Measurements from ENCODE around the gene CYTH4.

CYTH4 gene

GRCh38 chr22:37275622-37276021 lies 6.7 kb upstream of the CYTH4 start:
- Histone ChIP-seq H3K27me3 (replicated peaks in 2 of 5; ENCODE audit: control insufficient read depth in 4 of 5, insufficient read depth in 5 of 5, low read length in 4 of 5) (no peaks in the 10 kb centered on the region), H3K36me3 (ENCODE audit: control insufficient read depth in 4 of 4, insufficient read depth in 4 of 4, low read length in 3 of 4) (no peaks in the 10 kb centered on the region), H3K4me3 (ENCODE audit: control insufficient read depth in 1 of 7, extremely low read depth in 1 of 7, insufficient read depth in 4 of 7, low read depth in 2 of 7, low read length in 6 of 7) (no peak overlapping the region), H3K4me1 (ENCODE audit: control extremely low read depth in 1 of 4, control insufficient read depth in 4 of 4, insufficient read depth in 4 of 4, low read length in 3 of 4) (peaks cover 24 to 93% (median 67%) of the 10 kb centered on the region in 4 experiments), H3K9me3 (ENCODE audit: control extremely low read depth in 1 of 5, control insufficient read depth in 4 of 5, insufficient read depth in 2 of 5, low read depth in 1 of 5, low read length in 4 of 5) (no peaks in the 10 kb centered on the region), H3K27ac (ENCODE audit: insufficient read depth in 1 of 2, low read depth in 1 of 2, low read length in 2 of 2, poor library complexity in 1 of 2, severe bottlenecking in 2 of 2) (no peak overlapping the region)
- WGBS (ENCODE audit: insufficient coverage): 67% methylated on average over 4 of the region's 5 CpGs
- DNase-seq: no peak
- CTCF ChIA-PET: interaction anchor here (1.0 to 4.2 kb wide), 3 partner anchors 11 to 30 kb away, joined by 3 to 20 read pairs (median 3); no protein-coding TSS in a partner anchor
- POLR2A ChIA-PET: no interaction called here

GRCh38 chr22:37276776-37277175 lies 5.5 kb upstream of the CYTH4 start:
- ChIA-PET CTCF (interaction anchor here (1.1 to 4.2 kb wide), 2 partner anchors 10 to 17 kb away, joined by 3 to 20 read pairs; no protein-coding TSS in a partner anchor), POLR2A (no interaction called here)
- H3K27me3 ChIP-seq (replicated peaks in 2 of 5; ENCODE audit: control insufficient read depth in 4 of 5, insufficient read depth in 5 of 5, low read length in 4 of 5): no peaks in the 10 kb centered on the region
- no peak overlapping the region for H3K4me3 ChIP-seq (ENCODE audit: control insufficient read depth in 1 of 7, extremely low read depth in 1 of 7, insufficient read depth in 4 of 7, low read depth in 2 of 7, low read length in 6 of 7)
- no peak overlapping the region for H3K27ac ChIP-seq (ENCODE audit: insufficient read depth in 1 of 2, low read depth in 1 of 2, low read length in 2 of 2, poor library complexity in 1 of 2, severe bottlenecking in 2 of 2)
- peaks cover 27 to 91% (median 66%) of the 10 kb centered on the region in 4 experiments for H3K4me1 ChIP-seq (ENCODE audit: control extremely low read depth in 1 of 4, control insufficient read depth in 4 of 4, insufficient read depth in 4 of 4, low read length in 3 of 4)
- no peak for DNase-seq
- WGBS (ENCODE audit: insufficient coverage): 80% methylated on average over 1 of the region's 2 CpGs
- H3K9me3 ChIP-seq (ENCODE audit: control extremely low read depth in 1 of 5, control insufficient read depth in 4 of 5, insufficient read depth in 2 of 5, low read depth in 1 of 5, low read length in 4 of 5): no peaks in the 10 kb centered on the region
- no peaks in the 10 kb centered on the region for H3K36me3 ChIP-seq (ENCODE audit: control insufficient read depth in 4 of 4, insufficient read depth in 4 of 4, low read length in 3 of 4)

- Histone ChIP-seq H3K36me3 (ENCODE audit: control insufficient read depth in 4 of 4, insufficient read depth in 4 of 4, low read length in 3 of 4) (no peaks in the 10 kb centered on the region), H3K27ac (ENCODE audit: insufficient read depth in 1 of 2, low read depth in 1 of 2, low read length in 2 of 2, poor library complexity in 1 of 2, severe bottlenecking in 2 of 2) (no peak overlapping the region), H3K9me3 (ENCODE audit: control extremely low read depth in 1 of 5, control insufficient read depth in 4 of 5, insufficient read depth in 2 of 5, low read depth in 1 of 5, low read length in 4 of 5) (no peaks in the 10 kb centered on the region), H3K4me3 (ENCODE audit: control insufficient read depth in 1 of 7, extremely low read depth in 1 of 7, insufficient read depth in 4 of 7, low read depth in 2 of 7, low read length in 6 of 7) (no peak overlapping the region), H3K4me1 (ENCODE audit: control extremely low read depth in 1 of 4, control insufficient read depth in 4 of 4, insufficient read depth in 4 of 4, low read length in 3 of 4) (peaks cover 31 to 92% (median 71%) of the 10 kb centered on the region in 4 experiments), H3K27me3 (replicated peaks in 2 of 5; ENCODE audit: control insufficient read depth in 4 of 5, insufficient read depth in 5 of 5, low read length in 4 of 5) (no peaks in the 10 kb centered on the region)
- DNase-seq: no peak
- ChIA-PET CTCF (interaction anchor here (0.6 kb wide), 1 partner anchor 102 kb away, joined by 3 read pairs; no protein-coding TSS in a partner anchor), POLR2A (no interaction called here)
- 87% methylated on average over 8 of the region's 11 CpGs for WGBS (ENCODE audit: insufficient coverage)
Measured at GRCh38 chr22:37277384-37277783, 4.9 kb upstream of the CYTH4 start.

- no peak overlapping the region for H3K4me3 ChIP-seq (ENCODE audit: control insufficient read depth in 1 of 7, extremely low read depth in 1 of 7, insufficient read depth in 4 of 7, low read depth in 2 of 7, low read length in 6 of 7)
- no peaks in the 10 kb centered on the region for H3K9me3 ChIP-seq (ENCODE audit: control extremely low read depth in 1 of 5, control insufficient read depth in 4 of 5, insufficient read depth in 2 of 5, low read depth in 1 of 5, low read length in 4 of 5)
- no peaks in the 10 kb centered on the region for H3K36me3 ChIP-seq (ENCODE audit: control insufficient read depth in 4 of 4, insufficient read depth in 4 of 4, low read length in 3 of 4)
- H3K27ac ChIP-seq (ENCODE audit: insufficient read depth in 1 of 2, low read depth in 1 of 2, low read length in 2 of 2, poor library complexity in 1 of 2, severe bottlenecking in 2 of 2): no peak overlapping the region
- H3K4me1 ChIP-seq (ENCODE audit: control extremely low read depth in 1 of 4, control insufficient read depth in 4 of 4, insufficient read depth in 4 of 4, low read length in 3 of 4): peaks cover 33 to 94% (median 78%) of the 10 kb centered on the region in 4 experiments
- POLR2A ChIA-PET: interaction anchor here (0.8 kb wide), 1 partner anchor 23 kb away, joined by 3 read pairs; no protein-coding TSS in a partner anchor
- DNase-seq: no peak
- no peaks in the 10 kb centered on the region for H3K27me3 ChIP-seq (replicated peaks in 2 of 5; ENCODE audit: control insufficient read depth in 4 of 5, insufficient read depth in 5 of 5, low read length in 4 of 5)
- CTCF ChIA-PET: interaction anchor here (1.0 kb wide), 1 partner anchor 11 kb away, joined by 5 read pairs; no protein-coding TSS in a partner anchor
- 90% methylated on average over 5 of the region's 5 CpGs for WGBS (ENCODE audit: insufficient coverage)
Measured at GRCh38 chr22:37278261-37278660, 4.0 kb upstream of the CYTH4 start.

GRCh38 chr22:37279331-37280181 lies 2.8 kb upstream of the CYTH4 start:
- ChIA-PET POLR2A (no interaction called here), CTCF (interaction anchor here (0.8 to 1.2 kb wide), 8 partner anchors 8 to 37 kb away, joined by 3 to 5 read pairs (median 3); no protein-coding TSS in a partner anchor)
- WGBS (ENCODE audit: insufficient coverage): 69% methylated on average over 14 of the region's 17 CpGs
- DNase-seq: peak in 2 of 3 donors; percentile 70 to 72
- H3K27ac ChIP-seq (ENCODE audit: insufficient read depth in 1 of 2, low read depth in 1 of 2, low read length in 2 of 2, poor library complexity in 1 of 2, severe bottlenecking in 2 of 2): peak overlapping the region in 1 of 2 experiments; percentile 1
- H3K9me3 ChIP-seq (ENCODE audit: control extremely low read depth in 1 of 5, control insufficient read depth in 4 of 5, insufficient read depth in 2 of 5, low read depth in 1 of 5, low read length in 4 of 5): no peaks in the 10 kb centered on the region
- no peaks in the 10 kb centered on the region for H3K36me3 ChIP-seq (ENCODE audit: control insufficient read depth in 4 of 4, insufficient read depth in 4 of 4, low read length in 3 of 4)
- H3K27me3 ChIP-seq (replicated peaks in 2 of 5; ENCODE audit: control insufficient read depth in 4 of 5, insufficient read depth in 5 of 5, low read length in 4 of 5): no peaks in the 10 kb centered on the region
- H3K4me1 ChIP-seq (ENCODE audit: control extremely low read depth in 1 of 4, control insufficient read depth in 4 of 4, insufficient read depth in 4 of 4, low read length in 3 of 4): peaks cover 37 to 93% (median 79%) of the 10 kb centered on the region in 4 experiments
- H3K4me3 ChIP-seq (ENCODE audit: control insufficient read depth in 1 of 7, extremely low read depth in 1 of 7, insufficient read depth in 4 of 7, low read depth in 2 of 7, low read length in 6 of 7): peak overlapping the region in 1 of 7 experiments; percentile 7

GRCh38 chr22:37280718-37281117 lies 1.6 kb upstream of the CYTH4 start:
- CTCF ChIA-PET: interaction anchor here (1.3 to 8.3 kb wide), 5 partner anchors 8 to 32 kb away, joined by 3 to 42 read pairs (median 9); no protein-coding TSS in a partner anchor
- no peak for DNase-seq
- peaks cover 32 to 91% (median 70%) of the 10 kb centered on the region in 4 experiments for H3K4me1 ChIP-seq (ENCODE audit: control extremely low read depth in 1 of 4, control insufficient read depth in 4 of 4, insufficient read depth in 4 of 4, low read length in 3 of 4)
- H3K27ac ChIP-seq (ENCODE audit: insufficient read depth in 1 of 2, low read depth in 1 of 2, low read length in 2 of 2, poor library complexity in 1 of 2, severe bottlenecking in 2 of 2): no peak overlapping the region
- H3K9me3 ChIP-seq (ENCODE audit: control extremely low read depth in 1 of 5, control insufficient read depth in 4 of 5, insufficient read depth in 2 of 5, low read depth in 1 of 5, low read length in 4 of 5): no peaks in the 10 kb centered on the region
- H3K36me3 ChIP-seq (ENCODE audit: control insufficient read depth in 4 of 4, insufficient read depth in 4 of 4, low read length in 3 of 4): peaks cover 0 to 2% (median 0%) of the 10 kb centered on the region in 4 experiments
- no peak overlapping the region for H3K4me3 ChIP-seq (ENCODE audit: control insufficient read depth in 1 of 7, extremely low read depth in 1 of 7, insufficient read depth in 4 of 7, low read depth in 2 of 7, low read length in 6 of 7)
- POLR2A ChIA-PET: no interaction called here
- WGBS (ENCODE audit: insufficient coverage): 100% methylated on average over 5 of the region's 5 CpGs
- no peaks in the 10 kb centered on the region for H3K27me3 ChIP-seq (replicated peaks in 2 of 5; ENCODE audit: control insufficient read depth in 4 of 5, insufficient read depth in 5 of 5, low read length in 4 of 5)

- POLR2A ChIA-PET: interaction anchor here (1.3 kb wide), 1 partner anchor 37 kb away, joined by 5 read pairs; the partner anchor contains the start of gene RAC2
Measured at GRCh38 chr22:37281195-37281594, 1.1 kb upstream of the CYTH4 start.

More at GRCh38 chr22:37281195-37281594, 1.1 kb upstream of the CYTH4 start:
- CTCF ChIA-PET: interaction anchor here (1.3 to 8.3 kb wide), 6 partner anchors 9 to 32 kb away, joined by 3 to 42 read pairs (median 8); no protein-coding TSS in a partner anchor
- 100% methylated on average over 2 of the region's 7 CpGs for whole genome bisulfite sequencing (ENCODE audit: insufficient coverage)
- Histone ChIP-seq H3K4me1 (ENCODE audit: control extremely low read depth in 1 of 4, control insufficient read depth in 4 of 4, insufficient read depth in 4 of 4, low read length in 3 of 4) (peaks cover 32 to 91% (median 69%) of the 10 kb centered on the region in 4 experiments), H3K27ac (ENCODE audit: insufficient read depth in 1 of 2, low read depth in 1 of 2, low read length in 2 of 2, poor library complexity in 1 of 2, severe bottlenecking in 2 of 2) (no peak overlapping the region), H3K36me3 (ENCODE audit: control insufficient read depth in 4 of 4, insufficient read depth in 4 of 4, low read length in 3 of 4) (peaks cover 0 to 6% (median under 1%) of the 10 kb centered on the region in 4 experiments), H3K27me3 (replicated peaks in 2 of 5; ENCODE audit: control insufficient read depth in 4 of 5, insufficient read depth in 5 of 5, low read length in 4 of 5) (no peaks in the 10 kb centered on the region), H3K4me3 (ENCODE audit: control insufficient read depth in 1 of 7, extremely low read depth in 1 of 7, insufficient read depth in 4 of 7, low read depth in 2 of 7, low read length in 6 of 7) (no peak overlapping the region), H3K9me3 (ENCODE audit: control extremely low read depth in 1 of 5, control insufficient read depth in 4 of 5, insufficient read depth in 2 of 5, low read depth in 1 of 5, low read length in 4 of 5) (no peaks in the 10 kb centered on the region)
- no peak for DNase-seq
